Fibroblast of the aortic adventitia (primary cell): Measurements from ENCODE around the gene SH3GL2. TPM values are rescaled to one million over a fixed set of nuclear protein-coding genes. Genes with fewer than 3 reads are reported as not detected.
A peak's percentile ranks its signal among the peaks of the same experiment; 100 is the strongest.

Source experiments
- DNase-seq: peaks from one replicate; pipeline ENCODE4 v3.0.0-alpha.2; 2010; ENCODE audit warnings: low read depth
- H3K4me3 ChIP-seq: 2 replicates; pipeline ENCODE4 v1.5.1; 2011; ENCODE audit warnings: low read depth, mild to moderate bottlenecking, control low read depth, low read length, moderate library complexity
- total RNA-seq: library from RNA; depleted of rRNA; stranded (reverse); fragments of >200 nt; gene quantifications from 2 replicates; pipeline ENCODE4 v1.2.3, GENCODE V29; 2012; ENCODE audit warnings: low replicate concordance
- TF ChIP-seq, protein P1 (sequence below): IDR thresholded peaks from 2 replicates; pipeline ENCODE4 v1.5.1; 2011; ENCODE audit warnings: mild to moderate bottlenecking, low read length, control low read depth, inconsistent platforms; ENCODE audit not compliant: insufficient read depth

SH3GL2 gene
- total RNA-seq, 1 donor = 0.18 TPM

DNA sequence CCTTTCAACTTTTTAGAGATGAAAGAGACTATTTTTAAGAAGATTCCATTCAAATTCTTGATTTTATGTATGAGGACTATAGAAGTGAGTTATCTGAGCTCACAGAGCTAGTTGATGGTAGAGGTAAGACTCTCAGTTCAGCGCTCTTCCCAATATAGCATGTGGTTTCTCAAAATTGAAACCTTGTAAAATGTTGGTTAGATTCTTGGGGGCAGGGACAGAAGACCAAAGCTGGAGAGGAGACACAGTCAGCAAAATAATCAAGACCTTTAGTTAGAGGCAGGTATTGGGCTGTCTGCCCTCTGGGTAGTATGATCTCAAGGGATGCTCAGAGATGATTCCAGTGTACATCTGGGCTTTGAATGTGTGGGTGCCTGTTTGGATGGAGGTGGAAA, 246.4 kb downstream of the SH3GL2 start:
- H3K4me3 ChIP-seq = no peak overlapping the region
- no peak for DNase-seq
- TF ChIP-seq, protein P1, sequence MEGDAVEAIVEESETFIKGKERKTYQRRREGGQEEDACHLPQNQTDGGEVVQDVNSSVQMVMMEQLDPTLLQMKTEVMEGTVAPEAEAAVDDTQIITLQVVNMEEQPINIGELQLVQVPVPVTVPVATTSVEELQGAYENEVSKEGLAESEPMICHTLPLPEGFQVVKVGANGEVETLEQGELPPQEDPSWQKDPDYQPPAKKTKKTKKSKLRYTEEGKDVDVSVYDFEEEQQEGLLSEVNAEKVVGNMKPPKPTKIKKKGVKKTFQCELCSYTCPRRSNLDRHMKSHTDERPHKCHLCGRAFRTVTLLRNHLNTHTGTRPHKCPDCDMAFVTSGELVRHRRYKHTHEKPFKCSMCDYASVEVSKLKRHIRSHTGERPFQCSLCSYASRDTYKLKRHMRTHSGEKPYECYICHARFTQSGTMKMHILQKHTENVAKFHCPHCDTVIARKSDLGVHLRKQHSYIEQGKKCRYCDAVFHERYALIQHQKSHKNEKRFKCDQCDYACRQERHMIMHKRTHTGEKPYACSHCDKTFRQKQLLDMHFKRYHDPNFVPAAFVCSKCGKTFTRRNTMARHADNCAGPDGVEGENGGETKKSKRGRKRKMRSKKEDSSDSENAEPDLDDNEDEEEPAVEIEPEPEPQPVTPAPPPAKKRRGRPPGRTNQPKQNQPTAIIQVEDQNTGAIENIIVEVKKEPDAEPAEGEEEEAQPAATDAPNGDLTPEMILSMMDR = no peak

DNA sequence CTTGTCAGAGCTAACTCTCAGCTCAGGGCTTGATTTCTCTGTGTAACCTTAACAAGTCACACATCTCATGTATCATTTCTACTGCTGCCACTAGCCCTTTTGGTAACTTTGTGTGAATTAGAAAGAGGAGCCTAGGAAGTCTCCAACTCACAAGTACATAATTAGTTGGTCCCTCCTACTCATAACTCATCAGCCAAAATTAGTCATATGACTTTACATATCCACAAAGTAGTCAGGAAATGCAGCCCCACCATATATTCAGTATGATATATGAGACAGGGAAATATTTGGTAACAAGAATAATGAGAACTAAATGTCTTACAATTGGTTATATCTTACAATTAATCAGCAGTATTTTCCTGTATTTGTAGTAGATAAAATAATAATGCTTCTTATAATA, 250.2 kb downstream of the SH3GL2 start:
- TF ChIP-seq, protein P1 = no peak
- H3K4me3 ChIP-seq = no peak overlapping the region
- no peak for DNase-seq

DNA sequence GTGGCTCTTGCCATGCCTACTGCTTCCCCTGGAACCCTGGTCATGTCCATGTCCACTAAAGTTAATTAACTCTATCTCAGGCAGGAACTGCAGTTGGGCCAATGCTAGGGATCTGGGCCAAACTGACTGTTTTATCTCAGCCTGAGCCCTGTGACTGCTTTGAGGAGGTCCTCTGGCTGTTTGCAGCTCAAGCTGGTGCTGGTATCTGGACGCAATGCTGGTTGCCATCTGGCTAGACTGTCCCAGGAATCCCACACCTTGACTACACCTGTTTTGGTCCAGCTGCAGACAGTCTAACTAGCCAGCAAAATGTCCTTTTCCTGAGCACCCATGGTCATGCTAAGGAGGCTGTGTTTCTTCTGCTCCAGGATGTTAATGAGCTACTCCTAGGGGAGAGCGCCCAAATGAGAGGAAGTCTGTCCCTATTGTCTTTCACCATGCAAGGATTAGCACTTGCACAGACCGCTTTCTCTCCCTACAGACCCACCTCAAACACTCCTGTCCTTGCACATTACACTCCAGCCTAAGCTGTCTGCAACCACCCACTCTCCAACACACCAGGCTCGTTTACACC, 251.0 kb downstream of the SH3GL2 start:
- DNase-seq = no peak
- TF ChIP-seq, protein P1 = no peak
- H3K4me3 ChIP-seq = no peak overlapping the region

DNA sequence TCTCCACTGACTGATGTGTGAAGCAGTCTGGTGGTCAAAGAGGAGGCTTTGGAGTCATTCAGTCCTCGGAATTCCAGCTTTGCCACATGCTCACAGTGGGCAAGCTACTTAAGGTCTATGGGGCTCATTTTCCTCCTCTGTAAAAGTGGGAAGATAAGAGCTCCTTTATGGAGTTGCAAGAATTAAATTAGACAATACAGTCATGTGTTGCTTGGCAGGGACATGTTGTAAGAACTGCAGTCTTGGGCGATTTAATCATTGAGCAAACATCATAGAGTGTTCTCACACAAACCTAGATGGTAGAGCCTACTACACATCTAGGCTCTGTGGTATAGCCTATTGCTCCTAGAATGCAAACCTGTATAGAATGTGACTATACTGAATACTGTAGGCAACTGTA, 253.9 kb downstream of the SH3GL2 start:
- no peak for DNase-seq
- no peak overlapping the region for H3K4me3 ChIP-seq
- TF ChIP-seq, protein P1 = no peak

DNA sequence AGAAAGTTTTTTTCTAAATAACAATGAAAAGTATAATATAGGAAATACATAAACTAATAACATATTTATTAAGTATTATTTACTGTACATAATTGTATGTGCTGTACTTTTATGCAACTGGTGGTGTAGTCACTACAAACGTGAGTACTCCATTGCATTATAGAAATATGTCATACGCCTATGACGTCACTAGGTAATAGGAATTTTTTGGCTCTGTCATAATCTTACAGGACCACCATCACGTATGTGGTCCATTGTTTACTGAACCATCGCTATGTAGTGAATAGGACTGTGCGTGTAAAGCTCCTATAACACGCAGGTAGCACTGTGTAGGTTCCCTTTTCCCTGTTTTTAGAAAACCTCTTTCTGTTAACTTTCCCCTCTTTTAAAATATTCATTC, 255.0 kb downstream of the SH3GL2 start:
- no peak overlapping the region for H3K4me3 ChIP-seq
- TF ChIP-seq, protein P1 = no peak
- no peak for DNase-seq

DNA sequence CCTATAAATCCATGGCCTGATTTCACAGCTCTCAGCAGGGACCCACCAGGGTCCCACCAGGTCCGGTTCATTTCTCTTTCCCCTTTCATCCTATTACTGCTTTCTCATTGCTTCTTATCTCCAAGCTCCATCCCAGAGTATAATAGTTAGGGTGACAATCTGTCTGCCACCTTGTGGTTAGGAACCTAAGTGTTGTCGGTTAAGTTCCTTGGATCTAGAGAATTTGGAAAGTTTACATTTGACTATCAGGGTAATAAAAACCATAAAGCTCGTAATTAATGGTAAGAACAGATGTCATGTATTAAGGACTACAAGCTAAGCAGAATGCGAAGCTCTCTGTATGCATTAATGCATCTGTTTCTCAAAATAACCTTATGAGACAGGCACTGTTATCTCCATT, 259.1 kb downstream of the SH3GL2 start:
- TF ChIP-seq, protein P1 = peak; percentile 8
- H3K4me3 ChIP-seq = no peak overlapping the region
- DNase-seq = peak; percentile 25

DNA sequence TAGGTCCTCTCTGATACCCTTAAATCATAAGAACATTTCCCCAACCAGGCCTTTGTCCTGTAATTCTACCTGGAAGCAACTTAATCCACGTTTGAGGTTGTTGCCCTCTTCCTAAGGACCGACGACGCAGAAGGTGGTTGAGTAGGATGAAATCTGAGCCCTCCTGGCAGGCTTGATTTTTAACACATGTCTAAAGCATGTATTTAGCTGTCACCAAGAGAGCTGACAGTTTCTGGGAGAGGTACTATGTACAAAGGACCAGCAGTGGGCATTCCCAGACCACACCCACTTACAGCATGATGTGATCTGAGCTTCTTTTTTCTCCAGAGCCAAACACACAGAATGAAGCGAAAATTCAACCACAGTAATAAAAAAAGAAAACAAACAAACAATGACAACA, 260.9 kb downstream of the SH3GL2 start:
- DNase-seq = no peak
- no peak overlapping the region for H3K4me3 ChIP-seq
- TF ChIP-seq, protein P1 = no peak
